ENCODE measurements around the gene ROMO1. TPM values are rescaled to one million over a fixed set of nuclear protein-coding genes. Genes with fewer than 3 reads are reported as not detected.

The ROMO1 gene
- total and polyA plus RNA-seq, 2 experiments from 2014 or later, result 205 to 743 TPM

- no peak for DNase-seq (ENCODE audit: low read depth in 1 of 2, low spot score in 1 of 2)
- Histone ChIP-seq H3K4me3 (no peak overlapping the region), H3K36me3 (peaks cover 6% of the 10 kb centered on the region), H3K9me3 (ENCODE audit: low read depth) (no peaks in the 10 kb centered on the region), H3K27me3 (no peaks in the 10 kb centered on the region), H3K27ac (no peak overlapping the region), H3K4me1 (ENCODE audit: low read depth) (peaks cover 22% of the 10 kb centered on the region)
- TF ChIP-seq, protein P1, sequence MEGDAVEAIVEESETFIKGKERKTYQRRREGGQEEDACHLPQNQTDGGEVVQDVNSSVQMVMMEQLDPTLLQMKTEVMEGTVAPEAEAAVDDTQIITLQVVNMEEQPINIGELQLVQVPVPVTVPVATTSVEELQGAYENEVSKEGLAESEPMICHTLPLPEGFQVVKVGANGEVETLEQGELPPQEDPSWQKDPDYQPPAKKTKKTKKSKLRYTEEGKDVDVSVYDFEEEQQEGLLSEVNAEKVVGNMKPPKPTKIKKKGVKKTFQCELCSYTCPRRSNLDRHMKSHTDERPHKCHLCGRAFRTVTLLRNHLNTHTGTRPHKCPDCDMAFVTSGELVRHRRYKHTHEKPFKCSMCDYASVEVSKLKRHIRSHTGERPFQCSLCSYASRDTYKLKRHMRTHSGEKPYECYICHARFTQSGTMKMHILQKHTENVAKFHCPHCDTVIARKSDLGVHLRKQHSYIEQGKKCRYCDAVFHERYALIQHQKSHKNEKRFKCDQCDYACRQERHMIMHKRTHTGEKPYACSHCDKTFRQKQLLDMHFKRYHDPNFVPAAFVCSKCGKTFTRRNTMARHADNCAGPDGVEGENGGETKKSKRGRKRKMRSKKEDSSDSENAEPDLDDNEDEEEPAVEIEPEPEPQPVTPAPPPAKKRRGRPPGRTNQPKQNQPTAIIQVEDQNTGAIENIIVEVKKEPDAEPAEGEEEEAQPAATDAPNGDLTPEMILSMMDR (IDR thresholded peaks at IDR 0.05; ENCODE audit: low read depth, low read length), result no peak
These were observed 33.3 kb upstream of the ROMO1 start for GRCh38 chr20:35665949-35666288.

- Histone ChIP-seq H3K9me3 (ENCODE audit: low read depth) (no peaks in the 10 kb centered on the region), H3K4me1 (ENCODE audit: low read depth) (no peaks in the 10 kb centered on the region), H3K27me3 (no peaks in the 10 kb centered on the region), H3K4me3 (no peak overlapping the region), H3K36me3 (peaks cover 12% of the 10 kb centered on the region), H3K27ac (no peak overlapping the region)
- TF ChIP-seq, protein P1 (IDR thresholded peaks at IDR 0.05; ENCODE audit: low read depth, low read length), result no peak
- no peak for DNase-seq (ENCODE audit: low read depth in 1 of 2, low spot score in 1 of 2)
These were observed 30.0 kb upstream of the ROMO1 start for GRCh38 chr20:35669221-35669620.

GRCh38 chr20:35669681-35670080 lies 29.5 kb upstream of the ROMO1 start:
- no peak for DNase-seq (ENCODE audit: low read depth in 1 of 2, low spot score in 1 of 2)
- peaks cover 12% of the 10 kb centered on the region for H3K36me3 ChIP-seq
- H3K4me1 ChIP-seq (ENCODE audit: low read depth), result no peaks in the 10 kb centered on the region
- no peak overlapping the region for H3K4me3 ChIP-seq
- TF ChIP-seq, protein P1 (IDR thresholded peaks at IDR 0.05; ENCODE audit: low read depth, low read length), result no peak
- H3K27ac ChIP-seq, result no peak overlapping the region
- H3K27me3 ChIP-seq, result no peaks in the 10 kb centered on the region
- H3K9me3 ChIP-seq (ENCODE audit: low read depth), result no peaks in the 10 kb centered on the region

DNA sequence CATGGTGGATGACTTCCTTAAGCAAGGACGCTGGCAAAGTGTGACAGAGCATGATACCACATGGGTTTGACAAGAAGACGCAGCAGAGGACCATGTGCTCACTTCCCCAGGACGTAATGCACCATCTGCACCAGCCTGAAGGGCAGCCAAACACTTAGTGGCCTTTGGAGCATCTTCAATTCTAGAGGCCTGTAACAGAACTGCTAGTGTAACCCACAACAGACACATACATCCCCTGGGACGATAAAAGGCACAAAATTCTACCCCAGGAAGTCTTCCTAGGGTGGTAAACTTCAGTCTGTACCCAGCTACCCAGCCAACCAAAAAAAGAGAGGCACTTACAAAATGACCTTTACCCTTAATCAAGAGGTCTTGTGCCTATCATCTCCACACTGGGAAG lies 25.3 kb upstream of the ROMO1 start:
- H3K4me1 ChIP-seq (ENCODE audit: low read depth), result no peaks in the 10 kb centered on the region
- H3K27ac ChIP-seq, result no peak overlapping the region
- no peaks in the 10 kb centered on the region for H3K27me3 ChIP-seq
- no peak overlapping the region for H3K4me3 ChIP-seq
- TF ChIP-seq, protein P1 (IDR thresholded peaks at IDR 0.05; ENCODE audit: low read depth, low read length), result no peak
- H3K36me3 ChIP-seq, result peaks cover 12% of the 10 kb centered on the region
- H3K9me3 ChIP-seq (ENCODE audit: low read depth), result no peaks in the 10 kb centered on the region
- DNase-seq (ENCODE audit: low read depth in 1 of 2, low spot score in 1 of 2), result no peak

- peaks cover 6% of the 10 kb centered on the region for H3K36me3 ChIP-seq
- no peaks in the 10 kb centered on the region for H3K27me3 ChIP-seq
- no peaks in the 10 kb centered on the region for H3K4me1 ChIP-seq (ENCODE audit: low read depth)
- DNase-seq (ENCODE audit: low read depth in 1 of 2, low spot score in 1 of 2), result no peak
- no peak overlapping the region for H3K4me3 ChIP-seq
- H3K9me3 ChIP-seq (ENCODE audit: low read depth), result no peaks in the 10 kb centered on the region
- TF ChIP-seq, protein P1 (IDR thresholded peaks at IDR 0.05; ENCODE audit: low read depth, low read length), result no peak
- no peak overlapping the region for H3K27ac ChIP-seq
These were observed 24.3 kb upstream of the ROMO1 start for GRCh38 chr20:35674921-35675320.
